Mesangial cell (primary cell): Measurements from ENCODE around the gene LMOD1. TPM values are rescaled to one million over a fixed set of nuclear protein-coding genes. Genes with fewer than 3 reads are reported as not detected.

Source experiments
- total RNA-seq: library from RNA; depleted of rRNA; stranded (reverse); fragments of >200 nt; gene quantifications from 2 replicates; pipeline ENCODE4 v1.2.3, GENCODE V29; 2015

The LMOD1 gene
- 0.16 and 4.2 TPM in 2 replicates for total RNA-seq

DNA sequence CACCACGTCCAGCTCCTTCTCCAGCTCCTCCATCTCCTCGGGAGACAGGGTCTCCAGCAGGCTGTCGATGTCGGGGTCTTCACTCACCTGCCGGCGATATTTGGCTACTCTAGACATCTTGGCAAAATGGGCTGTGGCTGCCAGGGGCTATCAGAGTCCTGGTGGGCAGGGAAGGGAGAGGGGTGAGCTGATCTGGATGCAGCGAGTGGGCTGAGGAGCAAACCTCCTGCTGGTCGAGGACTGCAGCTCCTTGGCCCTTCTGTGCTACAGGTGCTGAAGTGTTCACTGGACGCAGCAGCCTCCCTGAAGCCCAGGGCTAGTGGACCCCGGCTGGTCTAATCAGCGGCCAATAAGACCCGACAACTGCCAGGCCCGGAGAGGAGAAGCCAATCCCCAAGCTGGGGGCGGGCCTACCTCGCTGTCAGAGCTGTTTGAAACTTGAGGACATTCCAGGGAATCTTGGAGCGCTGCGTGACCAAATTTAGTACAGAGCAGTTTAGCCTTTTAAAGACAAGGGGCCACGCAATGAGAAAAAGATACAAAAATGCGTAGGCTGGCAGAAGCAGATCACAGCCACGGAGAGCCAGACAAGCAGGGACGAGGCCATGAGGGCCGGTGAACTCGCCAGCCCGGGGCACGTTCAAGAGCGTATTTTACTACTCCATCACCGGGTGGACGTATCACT is at the start of gene LMOD1:
TSS of gene LMOD1 (minus strand) at position 325 of the 685 bp plus-strand sequence. CDS start at position 117, 208 bp downstream.

DNA sequence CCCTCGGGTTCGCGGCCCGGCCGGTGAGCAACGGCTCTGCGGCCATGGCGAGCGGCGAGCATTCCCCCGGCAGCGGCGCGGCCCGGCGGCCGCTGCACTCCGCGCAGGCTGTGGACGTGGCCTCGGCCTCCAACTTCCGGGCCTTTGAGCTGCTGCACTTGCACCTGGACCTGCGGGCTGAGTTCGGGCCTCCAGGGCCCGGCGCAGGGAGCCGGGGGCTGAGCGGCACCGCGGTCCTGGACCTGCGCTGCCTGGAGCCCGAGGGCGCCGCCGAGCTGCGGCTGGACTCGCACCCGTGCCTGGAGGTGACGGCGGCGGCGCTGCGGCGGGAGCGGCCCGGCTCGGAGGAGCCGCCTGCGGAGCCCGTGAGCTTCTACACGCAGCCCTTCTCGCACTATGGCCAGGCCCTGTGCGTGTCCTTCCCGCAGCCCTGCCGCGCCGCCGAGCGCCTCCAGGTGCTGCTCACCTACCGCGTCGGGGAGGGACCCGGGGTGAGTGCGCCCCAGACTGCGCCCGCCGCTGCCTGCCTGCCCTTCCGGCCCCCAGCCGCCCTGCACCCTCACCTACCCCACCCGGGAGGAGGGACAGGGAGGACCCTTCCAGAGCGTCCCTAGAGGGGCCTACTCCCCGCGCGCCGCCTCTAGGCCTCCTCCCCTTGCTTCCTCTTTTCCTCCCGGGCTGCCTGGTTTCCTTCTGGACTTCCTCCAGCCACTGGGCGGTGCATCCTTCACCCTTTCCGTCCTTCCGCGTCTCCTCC is 36.5 kb upstream of the LMOD1 start, which contains the start of gene RNPEP:
TSS of gene RNPEP (plus strand) at position 26 of the 757 bp plus-strand sequence. CDS start at position 45, 19 bp downstream.

DNA sequence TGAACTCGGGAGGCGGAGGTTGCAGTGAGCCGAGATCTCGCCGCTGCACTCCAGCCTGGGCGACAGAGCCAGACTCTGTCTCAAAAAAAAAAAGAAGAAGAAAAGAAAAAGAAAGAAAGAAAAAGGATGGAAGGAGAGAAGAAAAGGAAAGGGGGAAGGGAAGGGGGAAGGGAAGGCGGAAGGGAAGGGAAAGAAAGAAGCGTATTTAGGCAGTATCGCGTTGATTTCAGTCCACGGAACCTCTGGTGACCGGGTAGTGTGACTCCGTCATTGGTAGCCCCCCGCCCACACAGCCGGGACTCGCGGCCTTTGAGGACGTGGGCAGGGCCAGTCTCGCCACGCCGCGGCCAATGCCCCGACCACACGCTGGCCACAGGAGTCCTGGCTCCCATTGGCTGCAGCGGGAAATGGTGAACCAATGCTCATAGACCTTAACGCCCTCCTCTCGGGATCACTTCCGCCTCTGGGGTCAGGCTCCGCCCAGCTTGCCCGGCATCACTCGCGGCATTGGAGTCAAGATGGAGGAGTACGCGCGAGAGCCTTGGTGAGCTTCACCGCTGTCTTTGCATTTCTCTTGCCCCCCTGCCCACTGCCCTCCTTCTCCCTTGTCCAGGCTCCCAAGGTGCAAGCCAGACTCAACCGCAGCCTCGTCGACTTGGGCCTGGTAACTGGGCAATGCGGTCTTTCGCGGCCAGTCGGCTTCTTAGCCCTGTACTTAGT is 8.8 kb upstream of the LMOD1 start, which contains the start of gene TIMM17A:
TSS of gene TIMM17A (plus strand) at position 495 of the 720 bp plus-strand sequence. CDS start at position 519, 24 bp downstream.

DNA sequence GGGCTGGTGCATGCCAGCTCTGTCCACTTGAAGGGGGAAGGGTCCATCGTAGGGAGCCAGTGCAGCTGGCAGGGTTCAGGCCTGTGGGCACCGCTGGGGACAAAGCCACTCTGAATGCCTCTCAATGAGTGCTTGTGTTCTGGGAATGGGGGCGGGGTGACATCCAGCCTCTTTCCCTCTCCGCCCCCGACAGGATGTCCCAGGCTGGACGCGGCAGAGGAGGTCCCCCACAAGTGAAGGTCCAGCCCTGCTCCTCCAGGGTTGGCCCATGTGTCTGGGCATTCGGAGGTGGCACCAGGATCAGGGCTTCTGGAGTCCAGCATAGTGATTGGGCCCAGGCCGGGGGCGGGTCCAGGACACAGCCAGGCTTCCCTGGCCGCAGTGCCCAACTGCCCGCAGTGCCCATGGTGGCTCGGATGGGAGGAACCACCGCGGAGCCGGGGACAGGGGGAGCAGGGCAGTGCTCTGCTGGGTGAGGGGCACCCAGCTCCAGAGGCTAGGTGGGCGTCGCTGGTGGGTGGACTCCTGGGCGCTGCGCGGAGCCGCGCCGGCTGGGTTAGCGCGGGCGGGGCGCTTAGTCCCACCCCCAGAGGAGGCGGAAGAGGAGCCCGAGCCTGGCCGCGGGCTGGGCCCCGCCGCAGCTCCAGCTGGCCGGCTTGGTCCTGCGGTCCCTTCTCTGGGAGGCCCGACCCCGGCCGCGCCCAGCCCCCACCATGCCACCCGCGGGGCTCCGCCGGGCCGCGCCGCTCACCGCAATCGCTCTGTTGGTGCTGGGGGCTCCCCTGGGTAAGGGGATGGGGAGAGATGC is 57.9 kb downstream of the LMOD1 start, which contains the start of gene SHISA4:
TSS of gene SHISA4 (plus strand) at position 617 of the 808 bp plus-strand sequence. CDS start at position 714, 97 bp downstream.

Other genes with a start within 250 kb of the LMOD1 start
- 16.2 and 25.3 TPM in 2 replicates for gene IPO9, start 117.4 kb downstream of the LMOD1 start, total RNA-seq
- 19.2 and 36.9 TPM in 2 replicates for gene SHISA4, start 57.6 kb downstream of the LMOD1 start, total RNA-seq
- gene TIMM17A, start 9.0 kb upstream of the LMOD1 start, total RNA-seq: 25.6 and 46.8 TPM in 2 replicates
- 89.0 and 107 TPM in 2 replicates for gene RNPEP, start 36.1 kb upstream of the LMOD1 start, total RNA-seq
- gene ELF3, start 64.0 kb upstream of the LMOD1 start, total RNA-seq: 19.7 and 79.7 TPM in 2 replicates
- gene GPR37L1, start 176.4 kb upstream of the LMOD1 start, total RNA-seq: under 0.01 TPM in 1 of 2 replicates, not detected in the other
- gene ARL8A, start 198.2 kb upstream of the LMOD1 start, total RNA-seq: 37.5 and 55.8 TPM in 2 replicates
- 0.16 TPM in 1 of 2 replicates, not detected in the other for gene PTPN7, start 214.1 kb upstream of the LMOD1 start, total RNA-seq
- 0.25 TPM in 1 of 2 replicates, not detected in the other for gene LGR6, start 247.3 kb upstream of the LMOD1 start, total RNA-seq